HG02973 (cell line): ENCODE data around the gene PRTN3.
"Not testable (repeated sequence)": the region's sequence is repeated elsewhere in the genome, so short reads cannot be mapped to it uniquely, and the experiment has no call there.

Source experiments
- ATAC-seq: cut with Tn5 transposase; IDR thresholded peaks from one replicate; pipeline ENCODE4 v1.9.1; 2021; ENCODE audit warnings: moderate library complexity; ENCODE audit not compliant: unreplicated experiment

The PRTN3 gene

GRCh38 chr19:843180-843835, 2.5 kb downstream of the PRTN3 start:
- no peak for ATAC-seq

- ATAC-seq = no peak
Observed at GRCh38 chr19:843836-844545, 3.2 kb downstream of the PRTN3 start.

- no peak for ATAC-seq
Observed at GRCh38 chr19:844546-844971, 3.8 kb downstream of the PRTN3 start.

GRCh38 chr19:845707-846521, 5.1 kb downstream of the PRTN3 start:
- ATAC-seq = no peak

GRCh38 chr19:848386-848921, 7.7 kb downstream of the PRTN3 start:
- no peak for ATAC-seq

GRCh38 chr19:849195-849594, 8.4 kb downstream of the PRTN3 start:
- not testable (repeated sequence) for ATAC-seq

GRCh38 chr19:850221-850978, 9.6 kb downstream of the PRTN3 start:
- ATAC-seq = no peak

GRCh38 chr19:850979-851335, 10.2 kb downstream of the PRTN3 start:
- ATAC-seq = no peak

- ATAC-seq = no peak
Observed at GRCh38 chr19:852136-853013, 11.6 kb downstream of the PRTN3 start, which contains the start of gene ELANE. TSS of gene ELANE (plus strand) at chr19:852303. CDS start at chr19:852329, 26 bp downstream.

- ATAC-seq = no peak
Observed at GRCh38 chr19:853014-853585, 12.3 kb downstream of the PRTN3 start.

GRCh38 chr19:853614-854220, 12.9 kb downstream of the PRTN3 start:
- not testable (repeated sequence) for ATAC-seq

GRCh38 chr19:854549-854948, 13.8 kb downstream of the PRTN3 start:
- ATAC-seq = no peak

- ATAC-seq = no peak
Observed at GRCh38 chr19:855142-855541, 14.3 kb downstream of the PRTN3 start.

GRCh38 chr19:855566-856120, 14.8 kb downstream of the PRTN3 start:
- ATAC-seq = no peak

GRCh38 chr19:858284-858683, 17.5 kb downstream of the PRTN3 start:
- ATAC-seq = no peak

- no peak for ATAC-seq
Observed at GRCh38 chr19:858868-859843, 18.4 kb downstream of the PRTN3 start, which contains the start of gene CFD. TSS of gene CFD (plus strand) at chr19:859664. CDS start at chr19:859690, 26 bp downstream.

GRCh38 chr19:861141-861755, 20.4 kb downstream of the PRTN3 start:
- ATAC-seq = no peak
